Natural killer cell (primary cell): ENCODE data around the gene ABCF2. TPM values are rescaled to one million over a fixed set of nuclear protein-coding genes. Genes with fewer than 3 reads are reported as not detected.
A peak's percentile ranks its signal among the peaks of the same experiment; 100 is the strongest.

ENCODE experiments used
- ATAC-seq, 3 donors: fragments of 150-1000 bp in 2 of 3; fragments of 200-7000 bp in 1 of 3; cut with Tn5 transposase; 1 replicate in 1 of 3; 2 replicates in 2 of 3; pipeline ENCODE4 v1.10.0; 2021; ENCODE audit warnings: mild to moderate bottlenecking in 2 of 3, moderate library complexity in 2 of 3
- DNase-seq, 2 donors: peaks; one replicate each; pipeline versions ENCODE4 v3.0.0 to v3.0.0-alpha.2; 2013 to 2021; ENCODE audit warnings: mixed read lengths in 1 of 2
- H3K27ac ChIP-seq: one replicate; pipeline ENCODE4 v1.5.1; 2013; ENCODE audit warnings: mild to moderate bottlenecking, low read length
- H3K27me3 ChIP-seq: one replicate; pipeline ENCODE4 v1.6.1; 2013; ENCODE audit warnings: low read length; ENCODE audit not compliant: control insufficient read depth, insufficient read depth
- H3K36me3 ChIP-seq: one replicate; pipeline ENCODE4 v1.6.1; 2013; ENCODE audit warnings: low read length; ENCODE audit not compliant: control insufficient read depth, insufficient read depth
- H3K4me1 ChIP-seq: one replicate; pipeline ENCODE4 v1.6.1; 2013; ENCODE audit warnings: low read length; ENCODE audit not compliant: control insufficient read depth, insufficient read depth
- H3K4me3 ChIP-seq: one replicate; pipeline ENCODE4 v1.5.1; 2013; ENCODE audit warnings: low read length
- H3K9me3 ChIP-seq: one replicate; pipeline ENCODE4 v1.6.1; 2013; ENCODE audit warnings: low read length; ENCODE audit not compliant: control insufficient read depth, insufficient read depth
- H3K27ac Mint-ChIP-seq, 2 donors: one replicate each; pipeline ENCODE4 v1.8.0; 2022; ENCODE audit warnings: mild to moderate bottlenecking in 2 of 2, mixed read lengths in 2 of 2, moderate library complexity in 1 of 2
- H3K27me3 Mint-ChIP-seq, 2 donors: one replicate each; pipeline ENCODE4 v1.8.0; 2022; ENCODE audit warnings: low read depth in 2 of 2, mixed read lengths in 2 of 2
- H3K36me3 Mint-ChIP-seq: one replicate; pipeline ENCODE4 v1.8.0; 2022; ENCODE audit warnings: mixed read lengths
- H3K4me1 Mint-ChIP-seq, 2 donors: one replicate each; pipeline ENCODE4 v1.8.0; 2022; ENCODE audit warnings: mixed read lengths in 2 of 2
- H3K4me3 Mint-ChIP-seq: one replicate; pipeline ENCODE4 v1.8.0; 2022; ENCODE audit warnings: mild to moderate bottlenecking, moderate library complexity, mixed read lengths
- H3K9me3 Mint-ChIP-seq, 2 donors: one replicate each; pipeline ENCODE4 v1.8.0; 2022; ENCODE audit warnings: mixed read lengths in 2 of 2
- CTCF ChIP-seq: fragments of 200-600 bp; IDR thresholded peaks from one replicate; pipeline ENCODE4 v1.8.0; 2022; ENCODE audit warnings: antibody characterized with exemption
- whole genome bisulfite sequencing: methylation state at CpG from one replicate; pipeline ENCODE4 v1.1.7; 2013; ENCODE audit warnings: missing lambda C conversion rate; ENCODE audit not compliant: insufficient coverage; 5-methylcytosine and 5-hydroxymethylcytosine counted together
- intact Hi-C: fragments of 100-400 bp; cut with micrococcal nuclease; formaldehyde crosslinking; loops from one replicate; pipeline ENCODE4 v1.14.2; 2022
- total RNA-seq, 4 donors: library from RNA; stranded (reverse); fragments of 120-200 nt in 1 of 4; gene quantifications; one replicate each; pipeline versions ENCODE4 v1.2.3 to v1.2.4, GENCODE V29; 2013 to 2022

Gene ABCF2
- total RNA-seq, 3 donors from 2014 or later (not counting 1 experiment from before 2014, with no cell fraction given) = 12.1 to 26.1 (median 17.6) TPM

GRCh38 chr7:151194188-151194587 lies 32.8 kb downstream of the ABCF2 start:
- no peak overlapping the region for H3K4me3 Mint-ChIP-seq
- H3K27ac Mint-ChIP-seq = no peak overlapping the region
- Histone ChIP-seq H3K27ac (no peak overlapping the region), H3K4me3 (no peak overlapping the region), H3K27me3 (no peaks in the 10 kb centered on the region), H3K9me3 (no peaks in the 10 kb centered on the region), H3K4me1 (peaks cover 6% of the 10 kb centered on the region), H3K36me3 (no peaks in the 10 kb centered on the region)
- no peaks in the 10 kb centered on the region for H3K9me3 Mint-ChIP-seq
- H3K4me1 Mint-ChIP-seq = no peaks in the 10 kb centered on the region
- intact Hi-C loops = no loop called here
- H3K36me3 Mint-ChIP-seq = no peaks in the 10 kb centered on the region
- WGBS = 54% methylated on average over 7 of the region's 7 CpGs
- ATAC-seq (no peak), DNase-seq (peak in 1 of 2 donors; percentile 15)
- H3K27me3 Mint-ChIP-seq = peaks cover 6 to 7% of the 10 kb centered on the region in 2 donors
- no peak for TF ChIP-seq CTCF

DNA sequence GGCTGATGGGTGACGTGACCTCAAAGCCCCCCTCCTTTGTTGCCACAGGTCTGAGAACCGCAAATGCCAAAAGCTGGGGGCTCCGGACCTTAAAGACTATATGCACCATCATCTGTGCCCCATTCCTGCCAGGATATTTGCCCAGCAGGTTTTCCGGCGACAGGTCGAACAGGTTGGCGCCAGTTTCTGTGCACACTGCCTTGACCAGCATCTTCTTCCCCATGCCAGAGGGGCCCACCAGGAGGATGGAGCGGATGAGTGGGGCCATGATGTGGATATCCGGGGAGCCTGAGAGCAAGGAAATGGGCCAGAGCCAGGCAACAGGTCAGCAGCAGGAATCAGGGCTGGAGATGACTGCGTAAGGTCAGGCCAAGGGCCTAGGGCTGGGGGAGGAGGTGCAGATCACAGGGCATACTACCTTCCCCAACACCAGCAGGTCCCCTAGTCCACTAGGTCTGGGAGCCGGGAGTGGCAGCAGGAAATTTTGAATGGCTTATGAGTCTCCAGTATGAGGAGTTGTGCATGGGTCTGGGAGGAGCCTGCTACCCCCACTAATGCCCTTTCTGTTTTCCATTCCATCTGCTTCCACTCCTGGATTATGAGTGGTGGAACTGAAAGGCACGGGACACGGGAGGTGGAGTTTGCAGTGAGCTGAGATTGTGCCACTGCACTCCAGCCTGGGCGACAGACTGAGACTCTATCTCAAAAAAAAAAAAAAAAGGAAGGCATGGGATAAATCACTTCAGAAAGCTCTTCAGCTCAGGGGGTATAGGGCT lies 33.6 kb downstream of the ABCF2 start:
- intact Hi-C loops = no loop called here
- Histone ChIP-seq H3K9me3 (no peaks in the 10 kb centered on the region), H3K4me1 (peaks cover 6% of the 10 kb centered on the region), H3K4me3 (no peak overlapping the region), H3K27me3 (no peaks in the 10 kb centered on the region), H3K36me3 (no peaks in the 10 kb centered on the region), H3K27ac (no peak overlapping the region)
- WGBS = 91% methylated on average over 12 of the region's 14 CpGs
- H3K27me3 Mint-ChIP-seq = peaks cover 6 to 9% of the 10 kb centered on the region in 2 donors
- no peaks in the 10 kb centered on the region for H3K4me1 Mint-ChIP-seq
- DNase-seq (no peak), ATAC-seq (no peak)
- no peak overlapping the region for H3K27ac Mint-ChIP-seq
- H3K36me3 Mint-ChIP-seq = no peaks in the 10 kb centered on the region
- no peak overlapping the region for H3K4me3 Mint-ChIP-seq
- no peak for TF ChIP-seq CTCF
- H3K9me3 Mint-ChIP-seq = no peaks in the 10 kb centered on the region

- no peaks in the 10 kb centered on the region for H3K36me3 ChIP-seq
- Mint-ChIP-seq H3K27me3 (peaks cover 6 to 9% of the 10 kb centered on the region in 2 donors), H3K27ac (no peak overlapping the region), H3K4me1 (no peaks in the 10 kb centered on the region), H3K9me3 (no peaks in the 10 kb centered on the region), H3K4me3 (no peak overlapping the region), H3K36me3 (no peaks in the 10 kb centered on the region)
- no peak overlapping the region for H3K27ac ChIP-seq
- H3K27me3 ChIP-seq = no peaks in the 10 kb centered on the region
- H3K4me3 ChIP-seq = no peak overlapping the region
- WGBS = 94% methylated on average over 22 of the region's 23 CpGs
- TF ChIP-seq CTCF = no peak
- intact Hi-C loops = no loop called here
- no peak for DNase-seq
- H3K4me1 ChIP-seq = peaks cover 6% of the 10 kb centered on the region
- no peaks in the 10 kb centered on the region for H3K9me3 ChIP-seq
- ATAC-seq = no peak
These were observed 34.9 kb downstream of the ABCF2 start for GRCh38 chr7:151192002-151192539.
